Stimulated activated CD4-positive, alpha-beta T cell treated with anti-CD3 and anti-CD28 coated beads, Interleukin-4, amount 100 ng/mL, for 4 hours (primary cell): ENCODE data around the gene SKIL.

Experiments
- DNase-seq, 2 experiments: peaks; one replicate each; pipeline ENCODE4 v3.0.0-alpha.2; 2020

The SKIL gene

GRCh38 chr3:170352936-170353335 is 4.6 kb upstream of the SKIL start:
- no peak for DNase-seq

DNA sequence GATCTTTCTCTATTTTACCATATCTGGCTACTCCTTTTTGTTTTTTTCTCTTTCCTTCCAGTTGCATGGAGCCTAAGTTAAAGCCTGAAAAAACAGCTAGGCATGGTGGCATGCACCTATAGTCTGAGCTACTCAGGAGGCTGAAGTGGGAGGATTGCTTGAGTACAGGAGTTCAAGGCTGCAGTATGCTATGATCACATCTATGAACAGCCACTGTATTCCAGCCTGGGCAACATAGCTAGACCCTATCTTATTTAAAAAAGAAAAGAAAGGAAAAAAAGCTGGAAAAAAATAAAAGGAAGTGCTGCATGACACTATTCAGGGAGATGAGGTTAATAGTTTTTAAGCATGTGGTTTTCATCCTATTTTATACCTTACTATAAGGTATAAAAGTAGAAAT is 4.0 kb upstream of the SKIL start:
- no peak for DNase-seq

GRCh38 chr3:170354760-170355159 is 2.8 kb upstream of the SKIL start:
- no peak for DNase-seq

DNA sequence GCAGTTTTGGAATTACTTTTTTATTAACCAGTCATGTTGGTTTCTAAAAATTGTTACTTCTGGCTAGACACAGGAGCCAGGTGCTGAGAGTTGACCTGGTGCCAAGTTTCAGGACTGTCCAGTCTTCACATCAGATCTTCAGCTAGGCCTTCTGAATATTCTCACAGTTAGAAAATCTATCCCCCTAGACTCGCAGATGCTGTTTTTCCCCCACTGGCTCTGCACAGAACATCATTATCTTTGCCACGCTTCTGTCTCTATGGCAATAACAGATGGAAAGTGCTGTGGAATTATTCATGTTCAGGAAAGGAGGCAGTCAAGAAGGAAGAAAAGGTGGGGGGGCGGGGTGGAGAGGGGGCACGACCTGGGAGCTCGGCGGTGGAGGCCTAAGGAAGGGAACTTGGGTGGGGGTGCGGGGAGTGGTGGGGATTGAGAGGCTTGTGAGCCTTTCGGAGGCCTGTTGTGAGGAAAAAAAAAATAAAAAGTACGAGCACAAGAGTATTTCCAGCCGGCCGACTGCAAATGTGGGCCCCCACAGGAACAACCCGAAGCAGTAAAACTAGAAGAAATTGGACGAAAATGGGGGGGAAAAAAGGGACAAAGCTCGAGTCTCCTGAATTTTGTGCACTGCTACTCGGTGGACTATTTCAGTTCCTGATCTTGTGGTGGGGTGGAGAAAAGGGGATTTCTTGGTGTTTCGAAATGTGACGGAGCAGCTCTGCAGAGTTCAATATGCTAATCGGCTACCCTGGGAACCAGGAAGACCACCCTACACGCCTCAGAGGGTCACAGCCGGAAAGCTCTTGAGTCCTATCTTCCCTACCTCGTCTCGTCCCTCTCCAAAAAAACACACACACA is 1.5 kb upstream of the SKIL start:
- DNase-seq: no peak

- DNase-seq: peak; percentile 28 to 53
These were observed 829 bp upstream of the SKIL start for GRCh38 chr3:170356596-170357175.

GRCh38 chr3:170358042-170359010 is 811 bp downstream of the SKIL start:
- peak; percentile 72 to 83 for DNase-seq

- no peak for DNase-seq
These were observed 1.7 kb downstream of the SKIL start for GRCh38 chr3:170359178-170359704.

- DNase-seq: no peak
These were observed 3.0 kb downstream of the SKIL start for GRCh38 chr3:170360466-170360865.

DNA sequence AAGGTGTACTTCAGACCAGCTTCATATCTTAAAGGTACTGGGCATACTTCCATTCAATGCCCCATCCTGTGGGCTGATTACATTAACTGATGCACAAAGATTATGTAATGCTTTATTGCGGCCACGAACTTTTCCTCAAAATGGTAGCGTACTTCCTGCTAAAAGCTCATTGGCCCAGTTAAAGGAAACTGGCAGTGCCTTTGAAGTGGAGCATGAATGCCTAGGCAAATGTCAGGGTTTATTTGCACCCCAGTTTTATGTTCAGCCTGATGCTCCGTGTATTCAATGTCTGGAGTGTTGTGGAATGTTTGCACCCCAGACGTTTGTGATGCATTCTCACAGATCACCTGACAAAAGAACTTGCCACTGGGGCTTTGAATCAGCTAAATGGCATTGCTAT is 3.4 kb downstream of the SKIL start:
- no peak for DNase-seq

GRCh38 chr3:170361711-170362110 is 4.2 kb downstream of the SKIL start:
- DNase-seq: no peak

GRCh38 chr3:170363471-170363994 is 6.0 kb downstream of the SKIL start:
- DNase-seq: no peak

GRCh38 chr3:170364965-170365364 is 7.5 kb downstream of the SKIL start:
- no peak for DNase-seq

DNA sequence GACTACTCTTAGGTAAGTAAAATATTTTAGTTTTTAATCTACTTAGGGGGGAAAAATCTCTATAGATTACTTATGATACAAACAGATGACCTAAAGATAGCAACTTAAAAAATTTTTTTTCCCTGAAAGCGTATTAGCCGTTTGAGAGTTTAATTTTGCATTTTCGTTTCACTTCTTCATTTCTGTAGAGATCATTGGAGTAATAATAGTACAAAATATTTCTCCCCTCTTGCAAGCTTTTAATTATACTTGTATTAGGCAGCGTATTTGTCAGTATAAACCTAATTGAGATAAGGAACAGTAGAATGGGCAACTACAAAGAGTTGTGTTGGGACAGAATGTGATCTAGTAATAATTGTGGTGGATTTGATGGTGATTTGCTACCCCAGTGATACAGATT is 10.3 kb downstream of the SKIL start:
- DNase-seq: no peak

- DNase-seq: no peak
These were observed 11.4 kb downstream of the SKIL start for GRCh38 chr3:170368921-170369320.

DNA sequence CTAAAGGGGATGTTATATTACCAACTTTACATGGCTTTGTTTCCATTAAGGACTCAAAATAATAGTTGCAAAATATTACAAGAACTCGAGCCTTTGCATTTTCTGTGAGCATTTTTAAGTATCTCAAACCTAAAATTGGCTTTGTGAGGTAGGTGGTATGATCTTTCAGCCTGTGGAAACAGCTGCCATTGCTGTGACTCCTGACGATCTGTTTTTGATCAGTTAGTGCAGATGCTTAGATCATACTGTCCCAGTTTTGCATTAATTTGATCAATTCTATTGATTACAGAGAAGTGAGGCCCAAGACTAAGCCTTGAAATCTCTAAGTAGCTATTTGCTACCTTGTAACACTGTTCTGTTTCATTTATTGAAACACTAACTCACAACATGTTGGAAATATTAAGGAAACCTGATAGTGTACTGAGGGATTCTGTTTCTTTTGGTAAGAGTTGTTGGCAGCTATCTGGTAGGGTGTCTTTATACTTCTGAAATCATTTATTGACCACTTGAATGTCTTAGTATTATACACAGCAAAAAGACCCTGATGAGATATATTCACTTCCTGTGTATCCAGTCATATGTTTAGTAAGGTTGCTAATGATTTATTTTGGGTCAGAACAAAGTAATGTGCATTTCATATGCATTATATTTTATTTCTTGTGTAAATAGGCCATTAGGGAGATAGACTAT is 14.8 kb downstream of the SKIL start:
- DNase-seq: no peak

- DNase-seq: no peak
These were observed 26.1 kb downstream of the SKIL start for GRCh38 chr3:170383567-170383966.

DNA sequence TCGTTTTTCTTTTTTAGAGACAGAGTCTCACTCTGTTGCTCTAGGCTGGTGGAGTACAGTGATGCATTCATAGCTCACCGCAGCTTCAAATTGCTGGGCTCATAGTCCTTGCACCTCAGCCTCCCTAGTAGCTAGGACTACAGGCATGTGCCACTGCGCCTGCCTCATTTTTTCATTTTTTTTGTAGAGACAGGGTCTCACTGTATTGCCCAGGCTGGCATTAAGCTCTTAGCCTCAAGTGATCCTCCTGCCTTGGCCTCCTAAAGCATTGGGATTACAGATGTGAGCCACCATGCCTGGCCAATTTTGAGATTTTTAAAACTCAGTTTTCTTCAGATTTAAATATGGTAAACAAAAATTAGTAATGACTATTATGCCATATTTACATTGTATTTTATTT is 29.0 kb downstream of the SKIL start:
- no peak for DNase-seq

DNA sequence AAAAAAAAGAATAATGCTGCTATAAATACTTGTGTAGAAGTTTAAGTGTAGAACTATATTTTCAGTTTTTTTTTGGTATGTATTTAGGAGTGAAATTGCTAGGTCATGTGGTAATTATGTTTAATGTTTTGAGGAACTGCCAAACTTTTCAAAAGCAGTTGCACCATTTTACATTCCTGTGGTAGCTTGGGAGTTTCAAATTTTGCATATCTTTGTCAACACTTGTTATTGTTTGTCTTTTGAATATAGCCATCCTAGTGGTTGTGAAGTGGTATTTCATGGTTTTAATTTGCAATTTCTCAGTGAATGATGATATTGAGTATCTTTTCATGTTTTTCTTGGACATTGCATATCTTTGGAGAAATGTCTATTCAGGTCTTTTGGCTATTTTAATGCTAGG is 30.4 kb downstream of the SKIL start:
- DNase-seq: no peak

GRCh38 chr3:170391108-170391507 is 33.6 kb downstream of the SKIL start:
- no peak for DNase-seq

DNA sequence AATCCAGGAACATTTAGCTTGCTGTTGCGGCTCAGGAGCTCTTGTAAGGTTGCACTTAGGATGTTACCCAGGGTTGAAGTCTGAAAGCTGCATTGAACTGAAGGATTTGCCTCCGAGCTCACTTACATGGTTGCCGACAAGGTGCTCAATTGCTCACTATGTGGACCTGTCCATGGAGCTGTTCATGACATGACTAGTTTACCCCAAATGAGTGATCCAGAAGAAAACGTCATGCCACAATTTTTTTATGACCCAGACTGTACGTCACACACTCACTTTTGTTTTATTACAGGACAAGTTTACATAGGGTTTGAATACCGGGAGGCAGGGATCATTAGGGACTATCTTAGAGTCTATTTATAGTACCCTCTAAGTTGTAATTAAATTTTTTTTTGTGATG is 40.2 kb downstream of the SKIL start:
- DNase-seq: no peak

DNA sequence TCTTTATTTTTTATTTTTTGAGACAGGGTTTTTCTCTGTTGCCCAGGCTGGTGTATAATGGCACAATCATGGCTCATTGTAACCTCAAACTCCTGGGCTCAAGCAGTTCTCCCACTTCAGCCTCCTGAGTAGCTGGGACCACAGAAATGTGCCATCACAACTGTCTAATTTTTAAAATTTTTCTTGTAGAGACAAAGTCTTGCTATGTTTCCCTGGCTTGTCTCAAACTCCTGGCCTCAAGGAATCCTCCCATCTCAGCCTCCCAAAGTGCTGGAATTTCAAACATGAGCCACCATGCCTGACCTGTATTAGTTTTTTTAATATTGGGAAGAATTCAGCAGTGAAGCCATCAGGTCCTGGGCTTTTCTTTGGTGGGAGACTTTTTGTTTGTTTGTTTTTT is 47.6 kb downstream of the SKIL start:
- no peak for DNase-seq

GRCh38 chr3:170410428-170411029 is 53.0 kb downstream of the SKIL start:
- DNase-seq: no peak
